CD4-positive, alpha-beta T cell (primary cell): ENCODE data around the gene SETD1B. TPM values are rescaled to one million over a fixed set of nuclear protein-coding genes. Genes with fewer than 3 reads are reported as not detected.

Experiments
- ATAC-seq: fragments of 200-7000 bp; cut with Tn5 transposase; one replicate; pipeline ENCODE4 v1.10.0; 2022; ENCODE audit warnings: mild to moderate bottlenecking; ENCODE audit not compliant: poor library complexity
- CTCF ChIA-PET: fragments of 350-600 bp; sonication (Branson Sonifier 250); formaldehyde crosslinking; loops from one replicate; lab custom pipeline; 2021; ENCODE audit warnings: antibody characterized with exemption, inconsistent platforms; lab: Charles Lee
- POLR2A ChIA-PET: fragments of 350-600 bp; sonication (Branson Sonifier 250); formaldehyde crosslinking; loops from one replicate; lab custom pipeline; 2021; ENCODE audit warnings: antibody characterized with exemption, inconsistent platforms; lab: Charles Lee
- DNase-seq, 14 experiments: peaks; one replicate each; pipeline ENCODE4 v3.0.0-alpha.2; 2013 to 2020; ENCODE audit warnings: mixed read lengths in 2 of 14
- H3K27ac ChIP-seq, 2 donors: one replicate each; pipeline versions ENCODE4 v1.5.1 to v1.7.0; 2013; ENCODE audit warnings: low read length in 2 of 2, low read depth in 1 of 2, mild to moderate bottlenecking in 1 of 2
- H3K27me3 ChIP-seq, 2 experiments: 1 replicate in 1 of 2; 2 replicates in 1 of 2; pipeline versions ENCODE4 v1.6.1 to v1.7.0; 2013; ENCODE audit warnings: low read length in 2 of 2, control low read depth in 1 of 2, mild to moderate bottlenecking in 1 of 2, moderate library complexity in 1 of 2; ENCODE audit not compliant: insufficient read depth in 2 of 2, control insufficient read depth in 1 of 2
- H3K36me3 ChIP-seq: one replicate; pipeline ENCODE4 v1.6.1; 2013; ENCODE audit warnings: low read length, control low read depth; ENCODE audit not compliant: insufficient read depth
- H3K4me1 ChIP-seq: one replicate; pipeline ENCODE4 v1.6.1; 2013; ENCODE audit warnings: low read length, control low read depth; ENCODE audit not compliant: insufficient read depth
- H3K4me3 ChIP-seq: one replicate; pipeline ENCODE4 v1.5.1; 2013; ENCODE audit warnings: mild to moderate bottlenecking, low read length, moderate library complexity
- H3K9me3 ChIP-seq, 2 experiments: 1 replicate in 1 of 2; 2 replicates in 1 of 2; pipeline versions ENCODE4 v1.6.1 to v1.7.0; 2013; ENCODE audit warnings: low read length in 2 of 2, mild to moderate bottlenecking in 2 of 2, control low read depth in 1 of 2, moderate library complexity in 1 of 2; ENCODE audit not compliant: control insufficient read depth in 1 of 2, insufficient read depth in 1 of 2
- H3K27ac Mint-ChIP-seq: one replicate; pipeline ENCODE4 v1.8.0; 2020; ENCODE audit warnings: mixed read lengths
- H3K27me3 Mint-ChIP-seq: one replicate; pipeline ENCODE4 v1.8.0; 2021; ENCODE audit warnings: mixed read lengths
- H3K36me3 Mint-ChIP-seq: one replicate; pipeline ENCODE4 v1.8.0; 2021; ENCODE audit warnings: low read depth, mixed read lengths
- H3K4me1 Mint-ChIP-seq: one replicate; pipeline ENCODE4 v1.8.0; 2021; ENCODE audit warnings: low read depth, mixed read lengths
- H3K4me3 Mint-ChIP-seq: one replicate; pipeline ENCODE4 v1.8.0; 2020; ENCODE audit warnings: mild to moderate bottlenecking, mixed read lengths
- H3K9me3 Mint-ChIP-seq: one replicate; pipeline ENCODE4 v1.8.0; 2020; ENCODE audit warnings: mixed read lengths
- CTCF ChIP-seq: fragments of 200-600 bp; IDR thresholded peaks from one replicate; pipeline ENCODE4 v1.8.0; 2022; ENCODE audit warnings: antibody characterized with exemption, mild to moderate bottlenecking
- intact Hi-C, 2 experiments: fragments of 100-400 bp; cut with DNase I in 1 of 2; cut with micrococcal nuclease in 1 of 2; formaldehyde crosslinking; loops; one replicate each; pipeline versions ENCODE4 v1.15.1 to v1.9.0; 2023 to 2025; cut with DNase I, micrococcal nuclease
- total RNA-seq, 174 experiments: library from RNA in 2 of 174; stranded (reverse) in 2 of 174; gene quantifications; one replicate each; pipeline ENCODE4 v1.2.3 and lab custom pipeline; 2021 to 2026

SETD1B gene
- total RNA-seq, 2 experiments from 2014 or later: 146 to 151 TPM

- H3K27me3 ChIP-seq: no peaks in the 10 kb centered on the region
- ChIA-PET POLR2A (interaction anchor here (1.0 to 34.6 kb wide), 9 partner anchors 10 to 178 kb away, joined by 3 to 1869 read pairs (median 5); partner anchors contain the start of genes PSMD9, RHOF, SETD1B and TMEM120B), CTCF (interaction anchor here (1.4 to 16.5 kb wide), 3 partner anchors 9 to 84 kb away, joined by 4 to 746 read pairs (median 8); partner anchors contain the start of genes PSMD9 and RHOF)
- no peak for ATAC-seq
- Mint-ChIP-seq H3K36me3 (peaks cover 61% of the 10 kb centered on the region), H3K27ac (peak overlapping the region; percentile 82), H3K4me1 (peaks cover 37% of the 10 kb centered on the region), H3K4me3 (peak overlapping the region; percentile 99), H3K9me3 (no peaks in the 10 kb centered on the region), H3K27me3 (no peaks in the 10 kb centered on the region)
- H3K4me1 ChIP-seq: peaks cover 47% of the 10 kb centered on the region
- no peak for TF ChIP-seq CTCF
- H3K36me3 ChIP-seq: peaks cover 39% of the 10 kb centered on the region
- DNase-seq: peak in 1 of 14 experiments; percentile 23
- H3K4me3 ChIP-seq: peak overlapping the region; percentile 83
- peak overlapping the region; percentile 64 to 74 for H3K27ac ChIP-seq
- intact Hi-C loops: no loop called here
- no peaks in the 10 kb centered on the region for H3K9me3 ChIP-seq
Measured at GRCh38 chr12:121805171-121806008, 1.6 kb downstream of the SETD1B start.

- Histone ChIP-seq H3K27me3 (no peaks in the 10 kb centered on the region), H3K9me3 (no peaks in the 10 kb centered on the region), H3K4me1 (peaks cover 53% of the 10 kb centered on the region), H3K4me3 (peak overlapping the region; percentile 83), H3K36me3 (peaks cover 46% of the 10 kb centered on the region), H3K27ac (peak overlapping the region; percentile 54 to 64)
- ATAC-seq: peak; percentile 9
- CTCF ChIA-PET: interaction anchor here (2.6 to 16.5 kb wide), 2 partner anchors 10 to 83 kb away, joined by 8 to 746 read pairs; partner anchors contain the start of genes PSMD9 and RHOF
- peak in 4 of 14 experiments; percentile 44 to 58 (median 48) for DNase-seq
- Mint-ChIP-seq H3K27me3 (no peaks in the 10 kb centered on the region), H3K9me3 (no peaks in the 10 kb centered on the region), H3K4me3 (peak overlapping the region; percentile 97), H3K36me3 (peaks cover 64% of the 10 kb centered on the region), H3K27ac (peak overlapping the region; percentile 82), H3K4me1 (peaks cover 43% of the 10 kb centered on the region)
- intact Hi-C loops: no loop called here
- POLR2A ChIA-PET: interaction anchor here (1.0 to 34.6 kb wide), 8 partner anchors 9 to 179 kb away, joined by 3 to 1869 read pairs (median 6); partner anchors contain the start of genes PSMD9, RHOF, SETD1B and TMEM120B
- no peak for TF ChIP-seq CTCF
Measured at GRCh38 chr12:121806009-121806545, 2.3 kb downstream of the SETD1B start.

- Histone ChIP-seq H3K27me3 (no peaks in the 10 kb centered on the region), H3K27ac (peak overlapping the region; percentile 54 to 64), H3K36me3 (peaks cover 51% of the 10 kb centered on the region), H3K9me3 (no peaks in the 10 kb centered on the region), H3K4me1 (peaks cover 59% of the 10 kb centered on the region), H3K4me3 (peak overlapping the region; percentile 83)
- H3K4me3 Mint-ChIP-seq: peak overlapping the region; percentile 97
- ATAC-seq: no peak
- H3K36me3 Mint-ChIP-seq: peaks cover 63% of the 10 kb centered on the region
- CTCF ChIA-PET: interaction anchor here (0.8 to 16.5 kb wide), 3 partner anchors 11 to 82 kb away, joined by 3 to 746 read pairs (median 8); partner anchors contain the start of genes PSMD9 and RHOF
- POLR2A ChIA-PET: interaction anchor here (1.0 to 34.6 kb wide), 7 partner anchors 8 to 180 kb away, joined by 3 to 1869 read pairs (median 6); partner anchors contain the start of genes PSMD9, RHOF, SETD1B and TMEM120B
- peak overlapping the region; percentile 82 for H3K27ac Mint-ChIP-seq
- H3K9me3 Mint-ChIP-seq: no peaks in the 10 kb centered on the region
- H3K27me3 Mint-ChIP-seq: no peaks in the 10 kb centered on the region
- DNase-seq: no peak
- intact Hi-C loops: no loop called here
- peaks cover 47% of the 10 kb centered on the region for H3K4me1 Mint-ChIP-seq
- TF ChIP-seq CTCF: no peak
Measured at GRCh38 chr12:121806546-121807423, 3.0 kb downstream of the SETD1B start.
